HG02763 (cell line): ENCODE measurements around the gene LRRC27.
A peak's percentile ranks its signal among the peaks of the same experiment; 100 is the strongest.

Source experiments
- ATAC-seq: cut with Tn5 transposase; IDR thresholded peaks from one replicate; pipeline ENCODE4 v1.9.1; 2021; ENCODE audit warnings: mild to moderate bottlenecking, moderate library complexity; ENCODE audit not compliant: unreplicated experiment

Gene LRRC27

GRCh38 chr10:132387764-132388210, 55.8 kb downstream of the LRRC27 start:
- ATAC-seq, result no peak

- no peak for ATAC-seq
Observed at GRCh38 chr10:132388891-132389432, 57.0 kb downstream of the LRRC27 start.

- ATAC-seq, result no peak
Observed at GRCh38 chr10:132389433-132390169, 57.6 kb downstream of the LRRC27 start.

- no peak for ATAC-seq
Observed at GRCh38 chr10:132390170-132390920, 58.4 kb downstream of the LRRC27 start.

GRCh38 chr10:132390921-132391675, 59.1 kb downstream of the LRRC27 start:
- ATAC-seq, result no peak

GRCh38 chr10:132391676-132392020, 59.7 kb downstream of the LRRC27 start:
- no peak for ATAC-seq

GRCh38 chr10:132392184-132392800, 60.3 kb downstream of the LRRC27 start:
- no peak for ATAC-seq

GRCh38 chr10:132392811-132393694, 61.1 kb downstream of the LRRC27 start:
- no peak for ATAC-seq

GRCh38 chr10:132393695-132394181, 61.7 kb downstream of the LRRC27 start:
- ATAC-seq, result no peak

GRCh38 chr10:132394201-132394811, 62.3 kb downstream of the LRRC27 start:
- no peak for ATAC-seq

- ATAC-seq, result no peak
Observed at GRCh38 chr10:132394936-132395703, 63.1 kb downstream of the LRRC27 start.

- no peak for ATAC-seq
Observed at GRCh38 chr10:132395704-132396493, 63.9 kb downstream of the LRRC27 start.

GRCh38 chr10:132396494-132397035, 64.6 kb downstream of the LRRC27 start:
- ATAC-seq, result no peak

- ATAC-seq, result peak; percentile 50
Observed at GRCh38 chr10:132397036-132397541, 65.1 kb downstream of the LRRC27 start, which contains the start of gene PWWP2B. Gene PWWP2B, plus strand, starts transcription at chr10:132397200. Its CDS starts 27 bp downstream, at chr10:132397227.

GRCh38 chr10:132397671-132398565, 65.9 kb downstream of the LRRC27 start:
- peak; percentile 11 for ATAC-seq

GRCh38 chr10:132398566-132398991, 66.6 kb downstream of the LRRC27 start:
- ATAC-seq, result no peak
